Activated CD4-positive, alpha-beta memory T cell treated with anti-CD3 and anti-CD28 coated beads, Interleukin-2, amount 10 ng/mL, durations not matched to agents 7 days and 5 days (primary cell): ENCODE measurements around the gene ITGB4. TPM values are rescaled to one million over a fixed set of nuclear protein-coding genes. Genes with fewer than 3 reads are reported as not detected.
A peak's percentile ranks its signal among the peaks of the same experiment; 100 is the strongest.

Experiments used
- CTCF ChIA-PET: fragments of 350-600 bp; sonication (Branson Sonifier 250); formaldehyde crosslinking; loops from one replicate; lab custom pipeline; 2021; ENCODE audit warnings: antibody characterized with exemption, inconsistent platforms; lab: Charles Lee
- POLR2A ChIA-PET: fragments of 350-600 bp; sonication (Branson Sonifier 250); formaldehyde crosslinking; loops from one replicate; lab custom pipeline; 2021; ENCODE audit warnings: antibody characterized with exemption; lab: Charles Lee
- DNase-seq: peaks from one replicate; pipeline ENCODE4 v3.0.0-alpha.2; 2020
- H3K27ac Mint-ChIP-seq: one replicate; pipeline ENCODE4 v1.8.0; 2021; ENCODE audit warnings: mild to moderate bottlenecking, mixed read lengths
- H3K27me3 Mint-ChIP-seq: one replicate; pipeline ENCODE4 v1.8.0; 2021; ENCODE audit warnings: mixed read lengths
- H3K36me3 Mint-ChIP-seq: one replicate; pipeline ENCODE4 v1.8.0; 2021; ENCODE audit warnings: low read depth, mixed read lengths
- H3K4me1 Mint-ChIP-seq: one replicate; pipeline ENCODE4 v1.8.0; 2021; ENCODE audit warnings: mixed read lengths
- H3K4me3 Mint-ChIP-seq: one replicate; pipeline ENCODE4 v1.8.0; 2021; ENCODE audit warnings: mild to moderate bottlenecking, mixed read lengths
- H3K9me3 Mint-ChIP-seq: one replicate; pipeline ENCODE4 v1.8.0; 2021; ENCODE audit warnings: mixed read lengths
- total RNA-seq, 2 experiments: library from RNA; stranded (reverse); gene quantifications; one replicate each; pipeline ENCODE4 v1.2.3, GENCODE V29; 2021

Gene ITGB4
- total RNA-seq, 2 experiments from 2014 or later: 0.43 to 0.68 TPM

DNA sequence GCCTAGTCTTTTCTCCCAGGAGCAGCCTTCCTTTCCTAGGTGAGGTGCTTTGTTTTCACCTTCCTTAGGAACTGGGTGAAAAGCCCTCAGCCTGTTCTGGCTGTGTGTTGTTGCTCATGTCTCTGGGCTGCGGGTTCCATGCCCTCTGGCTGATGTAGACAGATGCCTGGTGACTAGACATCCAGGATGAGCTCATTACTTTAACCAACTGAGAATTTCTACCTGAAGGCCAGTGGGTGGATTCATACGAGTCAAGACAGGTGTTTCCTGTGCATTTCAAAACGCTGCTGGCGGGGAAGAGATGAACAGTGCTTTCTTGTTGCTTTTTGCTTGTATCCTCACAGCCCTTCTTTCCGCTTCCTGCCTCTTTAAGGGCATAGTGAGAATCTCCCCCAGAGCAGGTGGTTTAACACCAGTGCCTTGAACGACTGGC lies 31.8 kb upstream of the ITGB4 start:
- H3K36me3 Mint-ChIP-seq: peaks cover 22% of the 10 kb centered on the region
- H3K9me3 Mint-ChIP-seq: no peaks in the 10 kb centered on the region
- no peaks in the 10 kb centered on the region for H3K27me3 Mint-ChIP-seq
- ChIA-PET POLR2A (interaction anchor here (0.9 to 1.2 kb wide), 3 partner anchors 15 to 45 kb away, joined by 3 to 4 read pairs (median 3); partner anchors contain the start of gene SAP30BP), CTCF (interaction anchor here (1.1 to 6.0 kb wide), 6 partner anchors 14 to 419 kb away, joined by 3 to 37 read pairs (median 9); partner anchors contain the start of genes MIF4GD and SMIM5)
- H3K4me1 Mint-ChIP-seq: peaks cover 50% of the 10 kb centered on the region
- peak; percentile 34 for DNase-seq
- H3K4me3 Mint-ChIP-seq: no peak overlapping the region
- H3K27ac Mint-ChIP-seq: peak overlapping the region; percentile 76

DNA sequence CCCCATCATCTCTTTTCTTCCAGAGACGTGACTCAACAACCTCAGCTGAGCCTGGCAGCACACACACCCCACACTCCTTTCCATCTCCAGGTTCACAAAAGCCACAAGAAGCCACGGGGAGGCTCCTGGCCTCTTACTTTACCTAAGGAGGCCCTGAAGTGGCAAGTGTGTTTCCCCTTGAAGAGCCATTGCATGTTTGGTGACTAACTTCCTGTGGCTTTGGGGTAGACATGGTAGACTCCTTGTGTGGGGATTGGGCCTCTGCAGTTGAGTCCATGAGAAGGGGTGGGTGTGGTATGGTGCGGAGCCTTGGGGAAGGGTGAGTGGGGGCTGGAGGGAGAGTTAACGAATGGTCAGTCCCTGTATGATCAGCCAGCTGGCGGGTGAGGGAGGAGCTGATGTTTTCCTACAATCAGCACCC lies 29.9 kb upstream of the ITGB4 start:
- peak overlapping the region; percentile 47 for H3K27ac Mint-ChIP-seq
- ChIA-PET POLR2A (interaction anchor here (1.4 kb wide), 1 partner anchor 24 kb away, joined by 9 read pairs; the partner anchor contains the start of genes RECQL5 and SAP30BP), CTCF (interaction anchor here (1.5 to 6.0 kb wide), 4 partner anchors 16 to 62 kb away, joined by 6 to 37 read pairs (median 18); partner anchors contain the start of gene SMIM5)
- H3K36me3 Mint-ChIP-seq: peaks cover 19% of the 10 kb centered on the region
- H3K9me3 Mint-ChIP-seq: no peaks in the 10 kb centered on the region
- peak; percentile 60 for DNase-seq
- no peaks in the 10 kb centered on the region for H3K27me3 Mint-ChIP-seq
- no peak overlapping the region for H3K4me3 Mint-ChIP-seq
- peaks cover 46% of the 10 kb centered on the region for H3K4me1 Mint-ChIP-seq

DNA sequence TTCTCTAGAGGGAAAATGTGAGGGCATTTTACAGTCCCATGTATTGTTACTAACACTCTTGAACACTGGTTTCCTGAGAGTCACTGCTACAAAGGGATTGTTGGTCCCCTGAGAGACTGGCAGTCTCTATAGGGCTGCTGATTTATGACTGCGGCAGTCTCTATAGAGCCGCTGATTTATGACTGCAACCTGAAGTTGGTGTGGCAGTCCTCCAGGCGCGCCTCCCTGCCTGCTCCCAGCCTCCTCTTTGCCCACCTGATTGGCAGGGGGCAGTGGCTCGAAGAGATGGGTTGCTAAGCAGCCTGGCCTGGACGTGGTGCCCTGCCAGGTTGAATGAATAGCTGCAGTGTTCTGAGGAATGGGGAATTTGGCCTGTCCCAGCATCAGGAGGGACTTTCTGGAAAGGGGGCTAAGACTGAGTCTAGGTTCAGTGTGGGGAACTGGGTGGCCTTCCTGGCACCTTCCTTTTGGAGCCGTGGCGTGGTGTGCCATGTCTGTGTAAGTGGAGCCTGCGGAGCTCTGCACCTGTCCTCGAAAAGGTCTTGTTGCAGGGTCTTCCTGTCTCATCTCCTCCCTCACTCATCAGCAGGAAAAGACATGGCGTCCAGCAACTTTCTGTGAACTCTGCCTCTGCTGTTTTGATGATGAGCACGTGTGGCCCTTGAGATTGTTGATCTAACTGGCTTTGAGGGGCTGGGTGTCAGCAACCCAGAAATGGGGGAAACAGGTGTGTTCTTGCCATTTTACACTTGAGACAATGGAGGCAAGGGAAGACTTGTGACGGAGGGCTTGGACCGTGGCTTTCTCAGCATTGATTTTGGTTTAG lies 29.2 kb upstream of the ITGB4 start:
- POLR2A ChIA-PET: no interaction called here
- CTCF ChIA-PET: interaction anchor here (1.5 to 6.0 kb wide), 3 partner anchors 17 to 61 kb away, joined by 6 to 37 read pairs (median 21); no protein-coding TSS in a partner anchor
- no peak overlapping the region for H3K4me3 Mint-ChIP-seq
- no peaks in the 10 kb centered on the region for H3K27me3 Mint-ChIP-seq
- peak overlapping the region; percentile 47 for H3K27ac Mint-ChIP-seq
- peaks cover 44% of the 10 kb centered on the region for H3K4me1 Mint-ChIP-seq
- no peaks in the 10 kb centered on the region for H3K9me3 Mint-ChIP-seq
- H3K36me3 Mint-ChIP-seq: peaks cover 21% of the 10 kb centered on the region
- no peak for DNase-seq

DNA sequence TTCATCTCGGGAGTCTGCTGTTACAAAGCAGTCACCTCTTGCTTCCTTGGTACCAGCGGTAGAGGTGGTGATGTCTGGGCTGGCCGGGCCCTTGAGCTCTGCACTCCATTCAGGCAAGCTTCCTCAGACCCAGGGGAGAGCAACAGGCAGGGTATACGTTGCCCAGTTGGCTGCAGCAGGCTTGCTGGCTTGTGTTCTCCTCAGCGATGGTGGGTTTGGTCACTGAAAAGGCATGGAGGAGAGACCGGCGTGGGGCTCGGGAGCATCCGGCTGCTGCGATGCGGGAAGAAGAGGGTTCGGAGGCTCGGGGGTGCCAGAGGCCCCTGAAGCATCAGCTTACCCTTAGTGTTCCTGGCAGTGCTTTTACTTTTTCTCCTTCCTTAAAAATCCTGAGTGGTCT lies 28.3 kb upstream of the ITGB4 start:
- no peak for DNase-seq
- H3K27me3 Mint-ChIP-seq: no peaks in the 10 kb centered on the region
- H3K36me3 Mint-ChIP-seq: peaks cover 25% of the 10 kb centered on the region
- CTCF ChIA-PET: interaction anchor here (0.7 to 6.0 kb wide), 4 partner anchors 18 to 60 kb away, joined by 3 to 37 read pairs (median 4); partner anchors contain the start of gene SMIM5
- POLR2A ChIA-PET: no interaction called here
- H3K27ac Mint-ChIP-seq: no peak overlapping the region
- H3K9me3 Mint-ChIP-seq: no peaks in the 10 kb centered on the region
- H3K4me3 Mint-ChIP-seq: no peak overlapping the region
- peaks cover 40% of the 10 kb centered on the region for H3K4me1 Mint-ChIP-seq

DNA sequence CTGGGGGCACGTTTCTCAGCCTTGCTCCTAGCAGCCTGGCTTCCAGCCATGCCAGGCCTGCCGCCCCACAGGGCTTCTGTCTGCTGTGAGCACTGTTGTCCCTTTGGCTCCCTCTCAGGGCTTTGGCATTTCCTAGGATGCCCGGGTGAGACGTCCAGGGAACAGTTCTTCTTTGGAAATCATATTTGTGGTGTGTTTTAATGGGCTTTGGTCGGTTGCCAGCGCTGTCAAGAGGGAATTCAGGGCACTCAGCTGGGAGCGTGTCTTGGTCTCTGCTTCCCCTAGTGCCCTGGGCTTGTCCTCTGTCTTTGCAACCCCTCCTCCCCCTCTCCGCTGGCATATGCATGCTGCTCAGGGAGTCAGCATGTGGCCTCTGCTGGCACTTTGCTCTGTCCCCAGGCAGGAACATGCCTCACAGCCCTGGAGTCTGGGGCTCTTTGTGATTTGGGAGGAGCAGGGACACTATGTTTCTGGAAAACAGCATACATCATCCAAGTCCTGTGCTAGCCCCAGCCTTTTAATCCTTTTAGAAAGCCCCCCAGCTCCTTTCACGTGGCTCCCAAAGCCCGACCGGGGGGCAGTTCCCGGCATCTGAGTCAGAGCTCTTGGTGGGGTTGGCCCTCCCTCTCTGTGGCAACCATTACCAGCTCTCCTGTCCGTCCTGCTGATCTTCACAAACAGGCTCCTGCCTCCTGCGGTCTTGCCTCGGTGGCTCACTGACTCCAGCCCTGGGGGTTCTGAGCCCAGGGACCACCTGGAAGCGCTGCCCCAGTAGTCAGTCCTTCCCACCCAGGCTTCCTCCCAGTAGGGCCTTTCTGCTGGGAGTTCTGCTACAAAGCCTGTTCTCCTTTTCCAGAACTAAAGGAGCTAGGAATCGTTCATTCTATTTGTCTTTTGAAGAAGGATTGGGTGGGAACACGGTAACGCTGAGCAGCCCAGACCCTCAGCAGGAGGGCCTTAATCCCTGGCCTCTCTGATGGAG lies 27.5 kb upstream of the ITGB4 start:
- peaks cover 31% of the 10 kb centered on the region for H3K4me1 Mint-ChIP-seq
- H3K36me3 Mint-ChIP-seq: peaks cover 23% of the 10 kb centered on the region
- H3K4me3 Mint-ChIP-seq: no peak overlapping the region
- H3K9me3 Mint-ChIP-seq: no peaks in the 10 kb centered on the region
- H3K27ac Mint-ChIP-seq: no peak overlapping the region
- no peak for DNase-seq
- no peaks in the 10 kb centered on the region for H3K27me3 Mint-ChIP-seq
- CTCF ChIA-PET: interaction anchor here (0.7 to 6.0 kb wide), 4 partner anchors 19 to 61 kb away, joined by 3 to 37 read pairs (median 4); partner anchors contain the start of gene SMIM5
- POLR2A ChIA-PET: no interaction called here

DNA sequence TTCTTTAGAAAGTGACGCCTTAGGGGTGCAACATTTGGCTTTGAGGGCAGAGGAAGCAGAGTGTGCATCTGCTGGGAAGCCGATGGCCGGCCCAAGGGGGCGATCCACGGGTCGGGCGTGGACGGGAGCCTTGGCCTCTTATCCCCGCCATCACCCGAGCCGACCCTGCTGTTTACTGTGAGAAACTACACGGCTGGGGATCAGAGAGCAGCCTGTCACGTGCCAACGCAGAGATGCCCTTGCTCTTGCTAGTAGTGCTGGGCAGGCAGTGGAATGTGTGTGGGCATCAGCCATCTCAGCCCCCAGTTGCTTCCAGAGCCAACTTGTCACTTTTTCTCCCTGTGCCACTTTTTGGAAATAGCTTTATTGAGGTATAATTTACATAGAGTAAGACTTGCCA lies 26.7 kb upstream of the ITGB4 start:
- ChIA-PET CTCF (no interaction called here), POLR2A (no interaction called here)
- Mint-ChIP-seq H3K4me1 (peaks cover 24% of the 10 kb centered on the region), H3K36me3 (peaks cover 20% of the 10 kb centered on the region), H3K9me3 (no peaks in the 10 kb centered on the region), H3K27me3 (no peaks in the 10 kb centered on the region), H3K4me3 (no peak overlapping the region), H3K27ac (no peak overlapping the region)
- DNase-seq: no peak

DNA sequence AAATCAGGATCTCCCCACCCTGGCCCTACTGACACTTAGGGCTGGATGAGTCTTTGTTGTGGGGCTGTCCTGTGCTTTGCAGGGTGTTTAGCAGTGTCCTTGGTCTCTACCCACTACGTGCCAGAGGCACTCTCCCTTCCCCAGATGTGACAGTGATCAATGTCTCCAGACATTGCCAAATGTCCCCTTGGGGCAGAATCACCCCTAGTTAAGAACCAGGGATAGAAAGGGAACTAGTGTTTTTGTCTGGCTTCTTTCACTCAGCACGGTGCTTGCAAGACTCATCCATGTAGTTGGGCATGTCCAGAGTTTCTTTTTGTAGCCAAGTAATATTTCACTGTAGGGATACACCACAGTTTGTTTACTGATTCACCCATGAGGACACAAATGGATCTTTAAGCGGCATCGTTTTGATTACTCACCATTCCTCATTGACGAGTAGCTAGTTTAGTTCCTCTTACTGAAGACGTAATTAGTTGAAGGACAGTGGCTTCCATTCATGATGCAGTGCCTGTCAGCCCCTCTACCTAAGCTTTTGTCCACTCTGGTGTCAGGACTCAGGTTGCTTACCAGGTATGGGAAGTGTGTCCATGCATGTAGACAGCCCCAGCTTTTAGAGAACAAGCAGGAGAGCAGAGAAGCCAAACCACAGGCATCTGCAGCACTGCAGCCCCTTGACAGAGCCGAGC lies 26.0 kb upstream of the ITGB4 start:
- peaks cover 18% of the 10 kb centered on the region for H3K4me1 Mint-ChIP-seq
- POLR2A ChIA-PET: interaction anchor here (0.9 kb wide), 1 partner anchor 15 kb away, joined by 3 read pairs; no protein-coding TSS in a partner anchor
- CTCF ChIA-PET: interaction anchor here (0.9 kb wide), 1 partner anchor 62 kb away, joined by 5 read pairs; the partner anchor contains the start of gene SMIM5
- DNase-seq: no peak
- no peak overlapping the region for H3K4me3 Mint-ChIP-seq
- peaks cover 20% of the 10 kb centered on the region for H3K36me3 Mint-ChIP-seq
- H3K9me3 Mint-ChIP-seq: no peaks in the 10 kb centered on the region
- no peak overlapping the region for H3K27ac Mint-ChIP-seq
- H3K27me3 Mint-ChIP-seq: no peaks in the 10 kb centered on the region

DNA sequence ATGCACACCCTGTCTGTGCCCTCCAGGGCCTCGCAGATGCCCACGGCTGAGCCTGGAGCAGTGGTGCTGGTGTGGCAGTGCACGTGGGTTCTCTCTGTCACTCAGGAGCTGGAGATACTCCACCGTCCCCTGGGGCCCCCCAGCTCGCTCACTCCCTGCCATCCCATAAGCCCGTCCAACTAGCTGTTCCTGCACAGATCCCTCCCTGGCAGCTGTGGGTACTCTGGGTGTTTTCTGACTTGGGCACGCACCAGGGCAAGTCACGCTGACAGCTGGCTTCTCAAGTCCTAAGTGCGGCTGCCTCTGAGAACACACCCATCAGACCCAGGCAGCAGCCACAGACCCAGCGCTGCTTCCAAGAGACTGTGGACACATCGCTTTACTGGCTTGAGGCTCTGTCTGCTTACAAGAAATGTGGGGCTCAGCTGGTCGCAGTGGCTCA lies 25.4 kb upstream of the ITGB4 start:
- ChIA-PET POLR2A (interaction anchor here (0.9 kb wide), 1 partner anchor 15 kb away, joined by 3 read pairs; no protein-coding TSS in a partner anchor), CTCF (interaction anchor here (0.9 kb wide), 1 partner anchor 63 kb away, joined by 5 read pairs; the partner anchor contains the start of gene SMIM5)
- Mint-ChIP-seq H3K4me1 (peaks cover 12% of the 10 kb centered on the region), H3K4me3 (no peak overlapping the region), H3K27me3 (no peaks in the 10 kb centered on the region), H3K36me3 (peaks cover 24% of the 10 kb centered on the region), H3K27ac (no peak overlapping the region), H3K9me3 (no peaks in the 10 kb centered on the region)
- no peak for DNase-seq

DNA sequence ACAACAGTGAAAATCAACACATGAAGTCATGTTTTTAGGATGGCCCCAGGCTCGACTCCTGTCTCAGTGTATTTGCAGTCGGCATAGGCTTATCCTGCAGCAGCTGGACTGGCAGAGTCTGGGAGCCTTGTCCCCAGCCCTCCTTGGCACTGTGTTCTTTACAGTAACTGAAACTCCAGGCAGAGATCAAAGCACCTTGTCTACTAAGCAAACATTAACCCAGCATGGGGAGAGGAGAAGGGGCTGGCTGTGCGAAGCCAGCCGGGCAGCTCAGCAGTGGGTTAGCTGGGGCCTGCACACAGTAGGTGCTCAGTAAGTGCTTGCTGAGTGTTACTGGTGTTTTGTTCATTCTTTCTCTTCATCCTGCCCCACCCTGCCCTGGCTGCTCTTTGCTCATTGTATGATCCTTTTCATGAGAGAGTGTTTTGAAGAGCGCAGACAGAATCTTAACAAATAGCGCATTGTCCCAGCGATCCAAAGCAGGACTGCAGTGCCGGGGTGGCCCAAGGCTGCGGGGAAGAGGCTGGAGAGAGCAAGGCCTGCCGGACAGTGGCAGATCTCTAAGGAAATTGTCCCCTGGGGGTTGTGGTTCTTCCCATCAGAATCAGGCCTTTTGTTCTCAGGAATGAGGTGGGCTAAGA lies 23.5 kb upstream of the ITGB4 start:
- Mint-ChIP-seq H3K4me3 (no peak overlapping the region), H3K36me3 (peaks cover 37% of the 10 kb centered on the region), H3K27me3 (no peaks in the 10 kb centered on the region), H3K27ac (no peak overlapping the region), H3K4me1 (no peaks in the 10 kb centered on the region), H3K9me3 (no peaks in the 10 kb centered on the region)
- DNase-seq: no peak
- POLR2A ChIA-PET: no interaction called here
- CTCF ChIA-PET: interaction anchor here (1.4 kb wide), 2 partner anchors 50 to 55 kb away, joined by 4 to 6 read pairs; no protein-coding TSS in a partner anchor

DNA sequence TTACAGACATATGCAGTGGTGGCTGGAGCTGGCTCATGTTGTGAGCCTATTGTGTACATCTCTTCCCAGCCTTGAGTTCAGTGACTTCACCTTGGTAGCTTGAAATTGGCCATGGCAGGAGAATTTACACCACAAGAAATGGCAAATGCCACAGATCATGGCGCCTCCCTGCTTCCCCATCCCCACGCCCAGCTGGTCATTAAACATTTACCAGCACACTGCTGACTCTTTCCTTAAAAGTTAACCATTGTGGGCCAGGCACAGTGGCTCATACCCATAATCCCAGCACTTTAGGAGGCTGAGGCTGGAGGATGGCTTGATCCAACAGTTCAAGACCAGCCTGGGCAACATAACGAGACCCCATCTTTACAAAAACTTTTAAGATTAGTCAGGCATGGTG lies 22.6 kb upstream of the ITGB4 start:
- no peak for DNase-seq
- Mint-ChIP-seq H3K27ac (no peak overlapping the region), H3K4me1 (no peaks in the 10 kb centered on the region), H3K4me3 (no peak overlapping the region), H3K27me3 (no peaks in the 10 kb centered on the region), H3K36me3 (peaks cover 39% of the 10 kb centered on the region), H3K9me3 (no peaks in the 10 kb centered on the region)
- CTCF ChIA-PET: interaction anchor here (1.4 kb wide), 2 partner anchors 49 to 55 kb away, joined by 4 to 6 read pairs; no protein-coding TSS in a partner anchor
- POLR2A ChIA-PET: no interaction called here

DNA sequence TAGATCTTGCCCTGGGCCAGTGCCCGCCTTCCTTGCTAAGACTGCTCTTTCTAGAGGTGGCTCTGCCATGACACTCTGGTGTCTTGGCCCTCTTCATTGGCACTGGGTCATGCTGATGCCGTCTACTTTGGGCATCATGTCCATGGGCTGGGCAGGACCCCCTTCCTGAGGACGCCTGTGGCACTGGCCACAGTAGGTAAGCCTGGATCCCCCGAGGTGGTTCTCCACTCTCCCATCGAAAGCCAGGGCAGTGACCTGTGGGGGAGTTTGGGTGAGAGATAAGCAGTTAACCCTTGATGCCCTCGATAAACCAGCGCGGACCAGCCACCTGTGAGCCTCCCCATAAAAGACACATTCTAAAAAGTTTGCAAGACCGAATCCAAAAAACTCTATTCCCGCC lies 20.0 kb upstream of the ITGB4 start:
- no peaks in the 10 kb centered on the region for H3K9me3 Mint-ChIP-seq
- no peaks in the 10 kb centered on the region for H3K4me1 Mint-ChIP-seq
- H3K36me3 Mint-ChIP-seq: peaks cover 40% of the 10 kb centered on the region
- H3K27me3 Mint-ChIP-seq: no peaks in the 10 kb centered on the region
- H3K4me3 Mint-ChIP-seq: no peak overlapping the region
- ChIA-PET POLR2A (no interaction called here), CTCF (no interaction called here)
- peak overlapping the region; percentile 16 for H3K27ac Mint-ChIP-seq
- DNase-seq: no peak
